Parathyroid adenoma (tissue), 2 donors: ENCODE measurements around the gene NFIC.
"Not testable (repeated sequence)": the region's sequence is repeated elsewhere in the genome, so short reads cannot be mapped to it uniquely, and the experiment has no call there.

Experiments used
- H2AFZ ChIP-seq: fragments of 300-600 bp; sonication (generic); one replicate; pipeline ENCODE4 v1.7.0; 2017; ENCODE audit warnings: antibody characterized with exemption, mild to moderate bottlenecking
- H3K27ac ChIP-seq: fragments of 300-600 bp; sonication (generic); one replicate; pipeline ENCODE4 v1.7.0; 2017
- H3K27me3 ChIP-seq: fragments of 300-600 bp; sonication (generic); one replicate; pipeline ENCODE4 v1.7.0; 2017; ENCODE audit warnings: low read length; ENCODE audit not compliant: control insufficient read depth, insufficient read depth
- H3K36me3 ChIP-seq: fragments of 300-600 bp; sonication (generic); one replicate; pipeline ENCODE4 v1.7.0; 2017; ENCODE audit warnings: low read length; ENCODE audit not compliant: control insufficient read depth, insufficient read depth
- H3K4me1 ChIP-seq: fragments of 300-600 bp; sonication (generic); one replicate; pipeline ENCODE4 v1.7.0; 2017; ENCODE audit warnings: control low read depth
- H3K4me2 ChIP-seq: fragments of 300-600 bp; sonication (generic); one replicate; pipeline ENCODE4 v1.7.0; 2017; ENCODE audit warnings: low read length
- H3K4me3 ChIP-seq: fragments of 300-600 bp; sonication (generic); one replicate; pipeline ENCODE4 v1.7.0; 2017; ENCODE audit warnings: low read depth, low read length
- H3K79me2 ChIP-seq: fragments of 300-600 bp; sonication (generic); one replicate; pipeline ENCODE4 v1.7.0; 2017; ENCODE audit warnings: control low read depth
- H3K9ac ChIP-seq: fragments of 300-600 bp; sonication (generic); one replicate; pipeline ENCODE4 v1.7.0; 2017; ENCODE audit warnings: mild to moderate bottlenecking
- H3K9me3 ChIP-seq: fragments of 300-600 bp; sonication (generic); one replicate; pipeline ENCODE4 v1.7.0; 2017; ENCODE audit warnings: low read length; ENCODE audit not compliant: control insufficient read depth
- TF ChIP-seq, protein P1 (sequence below): fragments of 300-600 bp; sonication (generic); IDR thresholded peaks from one replicate; pipeline ENCODE4 v1.7.0; 2017; ENCODE audit warnings: antibody characterized with exemption, mild to moderate bottlenecking
- donor health status: primary hyperparathyroidism.

Gene NFIC

DNA sequence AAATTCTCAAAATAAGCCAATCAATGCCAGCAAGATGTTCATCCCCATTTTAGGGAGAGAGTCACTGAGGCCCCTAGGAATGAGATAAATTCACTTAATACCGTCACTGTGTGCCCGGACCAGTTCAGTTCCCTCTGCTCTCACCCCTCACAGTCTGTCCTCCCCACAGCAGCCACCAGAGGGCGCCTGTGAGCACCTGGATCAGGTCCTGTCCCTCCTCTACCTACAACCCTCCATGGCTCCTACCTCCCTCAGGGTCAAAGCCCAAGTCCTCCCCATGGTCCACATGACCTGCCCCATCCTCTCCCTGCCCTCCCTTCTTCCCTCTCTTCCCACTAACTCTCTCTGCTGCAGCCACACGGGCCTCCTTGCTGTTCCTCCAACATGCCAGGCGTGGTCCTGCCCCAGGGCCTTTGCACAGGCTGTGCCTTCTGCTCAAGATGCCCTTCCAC lies 42.0 kb upstream of the NFIC start:
- TF ChIP-seq, protein P1, sequence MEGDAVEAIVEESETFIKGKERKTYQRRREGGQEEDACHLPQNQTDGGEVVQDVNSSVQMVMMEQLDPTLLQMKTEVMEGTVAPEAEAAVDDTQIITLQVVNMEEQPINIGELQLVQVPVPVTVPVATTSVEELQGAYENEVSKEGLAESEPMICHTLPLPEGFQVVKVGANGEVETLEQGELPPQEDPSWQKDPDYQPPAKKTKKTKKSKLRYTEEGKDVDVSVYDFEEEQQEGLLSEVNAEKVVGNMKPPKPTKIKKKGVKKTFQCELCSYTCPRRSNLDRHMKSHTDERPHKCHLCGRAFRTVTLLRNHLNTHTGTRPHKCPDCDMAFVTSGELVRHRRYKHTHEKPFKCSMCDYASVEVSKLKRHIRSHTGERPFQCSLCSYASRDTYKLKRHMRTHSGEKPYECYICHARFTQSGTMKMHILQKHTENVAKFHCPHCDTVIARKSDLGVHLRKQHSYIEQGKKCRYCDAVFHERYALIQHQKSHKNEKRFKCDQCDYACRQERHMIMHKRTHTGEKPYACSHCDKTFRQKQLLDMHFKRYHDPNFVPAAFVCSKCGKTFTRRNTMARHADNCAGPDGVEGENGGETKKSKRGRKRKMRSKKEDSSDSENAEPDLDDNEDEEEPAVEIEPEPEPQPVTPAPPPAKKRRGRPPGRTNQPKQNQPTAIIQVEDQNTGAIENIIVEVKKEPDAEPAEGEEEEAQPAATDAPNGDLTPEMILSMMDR = peak; percentile 56
- Histone ChIP-seq H3K4me2 (no peak overlapping the region), H3K9ac (no peak overlapping the region), H3K36me3 (no peaks in the 10 kb centered on the region), H3K79me2 (no peaks in the 10 kb centered on the region), H3K27me3 (no peaks in the 10 kb centered on the region), H3K4me3 (no peak overlapping the region), H3K4me1 (no peaks in the 10 kb centered on the region), H3K9me3 (no peaks in the 10 kb centered on the region), H3K27ac (no peak overlapping the region), H2AFZ (no peak overlapping the region)

DNA sequence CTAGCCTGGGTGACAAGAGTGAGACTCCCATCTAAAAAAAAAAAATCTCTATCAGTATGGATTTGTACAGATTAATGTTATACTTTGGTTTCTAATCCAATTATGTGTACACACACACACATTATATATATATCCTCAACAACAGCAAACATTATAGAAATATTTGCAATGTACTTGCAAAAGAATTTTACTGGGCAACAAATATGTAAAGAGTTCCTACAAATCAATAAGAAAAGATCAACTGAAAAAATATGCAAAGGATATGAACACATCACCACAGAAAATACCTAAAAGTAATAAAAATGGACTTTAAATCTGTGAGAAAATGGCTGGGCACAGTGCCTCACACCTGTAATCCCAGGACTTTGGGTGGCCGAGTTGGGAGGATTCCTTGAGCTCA lies 40.9 kb upstream of the NFIC start:
- Histone ChIP-seq H3K27ac (no peak overlapping the region), H2AFZ (no peak overlapping the region)
- TF ChIP-seq, protein P1 = no peak

DNA sequence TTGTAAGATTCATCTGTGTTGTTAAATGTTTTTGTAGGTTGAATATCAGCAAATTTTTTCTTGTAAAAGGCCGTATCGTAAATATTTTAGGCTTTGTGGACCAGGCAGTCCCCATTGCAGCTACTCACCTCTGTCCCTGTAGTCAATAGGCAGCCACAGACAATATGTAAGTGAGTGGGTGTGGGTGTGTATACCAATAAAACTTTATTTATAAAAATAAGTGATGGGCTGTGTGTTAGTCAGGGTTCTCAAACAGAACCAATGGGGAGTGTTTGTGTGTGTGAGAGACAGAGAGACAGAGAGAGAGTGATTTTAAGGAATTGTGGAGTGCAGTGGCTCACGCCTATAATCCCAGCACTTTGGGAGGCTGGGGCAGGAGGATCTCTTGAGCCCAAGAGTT lies 37.6 kb upstream of the NFIC start:
- H2AFZ ChIP-seq = no peak overlapping the region
- no peaks in the 10 kb centered on the region for H3K79me2 ChIP-seq
- no peaks in the 10 kb centered on the region for H3K27me3 ChIP-seq
- no peaks in the 10 kb centered on the region for H3K9me3 ChIP-seq
- H3K4me1 ChIP-seq = no peaks in the 10 kb centered on the region
- no peak overlapping the region for H3K27ac ChIP-seq
- no peak overlapping the region for H3K9ac ChIP-seq
- H3K4me2 ChIP-seq = no peak overlapping the region
- H3K4me3 ChIP-seq = no peak overlapping the region
- H3K36me3 ChIP-seq = no peaks in the 10 kb centered on the region
- TF ChIP-seq, protein P1 = no peak

More for the DNA sequence above, 40.9 kb upstream of the NFIC start:
- Histone ChIP-seq H3K27me3 (no peaks in the 10 kb centered on the region), H3K4me2 (no peak overlapping the region), H3K4me3 (no peak overlapping the region), H3K9ac (no peak overlapping the region), H3K9me3 (no peaks in the 10 kb centered on the region), H3K4me1 (no peaks in the 10 kb centered on the region), H3K79me2 (no peaks in the 10 kb centered on the region), H3K36me3 (no peaks in the 10 kb centered on the region)

DNA sequence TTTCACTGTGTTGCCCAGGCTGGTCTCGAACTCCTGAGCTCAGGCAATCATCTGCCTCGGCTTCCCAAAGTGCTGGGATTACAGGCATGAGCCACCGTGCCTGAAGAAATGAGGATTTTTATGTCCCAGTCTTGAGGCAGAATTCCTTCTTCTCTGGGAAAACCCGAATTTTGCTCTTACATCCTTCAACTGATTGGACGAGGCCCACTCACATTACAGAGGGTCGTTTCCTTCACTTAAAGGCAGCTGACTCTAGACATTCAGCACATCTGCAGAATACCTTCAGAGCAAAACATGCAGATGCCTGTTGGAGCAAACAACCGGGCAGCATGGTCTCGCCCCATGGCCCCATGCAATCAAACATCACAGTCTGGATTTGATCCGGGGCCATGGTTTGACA lies 36.3 kb upstream of the NFIC start:
- Histone ChIP-seq H2AFZ (no peak overlapping the region), H3K79me2 (no peaks in the 10 kb centered on the region), H3K9me3 (no peaks in the 10 kb centered on the region), H3K27me3 (no peaks in the 10 kb centered on the region), H3K4me2 (no peak overlapping the region), H3K4me3 (no peak overlapping the region), H3K27ac (no peak overlapping the region), H3K4me1 (no peaks in the 10 kb centered on the region), H3K36me3 (no peaks in the 10 kb centered on the region), H3K9ac (no peak overlapping the region)
- TF ChIP-seq, protein P1 = no peak

DNA sequence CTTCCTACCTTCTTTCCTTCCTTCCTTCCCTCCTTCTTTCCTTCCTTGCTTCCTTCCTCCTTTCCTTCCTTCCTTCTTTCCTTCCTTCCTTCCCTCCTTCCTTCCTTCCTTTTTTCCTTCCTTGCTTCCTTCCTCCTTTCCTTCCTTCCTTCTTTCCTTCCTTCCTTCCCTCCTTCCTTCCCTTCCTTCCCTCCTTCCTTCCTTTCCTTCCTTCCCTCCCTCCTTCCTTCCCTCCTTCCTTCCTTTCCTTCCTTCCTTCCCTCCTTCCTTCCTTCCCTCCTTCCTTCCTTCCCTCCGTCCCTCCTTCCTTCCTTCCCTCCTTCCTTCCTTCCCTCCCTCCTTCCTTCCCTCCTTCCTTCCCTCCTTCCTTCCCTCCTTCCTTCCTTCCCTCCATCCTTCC lies 34.2 kb upstream of the NFIC start:
- not testable (repeated sequence) for H3K4me2 ChIP-seq, H3K27me3 ChIP-seq, H3K36me3 ChIP-seq, H3K79me2 ChIP-seq, H3K4me3 ChIP-seq, H3K27ac ChIP-seq, H3K9me3 ChIP-seq, H2AFZ ChIP-seq, H3K9ac ChIP-seq
- peaks cover 19% of the 10 kb centered on the region for H3K4me1 ChIP-seq
